Lung (tissue), 12 donors: ENCODE data around the gene AGXT2. TPM values are rescaled to one million over a fixed set of nuclear protein-coding genes. Genes with fewer than 3 reads are reported as not detected.

Experiments used
- ATAC-seq: fragments of 200-7000 bp; cut with Tn5 transposase; one replicate; pipeline ENCODE4 v1.9.1; 2020; ENCODE audit warnings: moderate number of reproducible peaks; ENCODE audit not compliant: insufficient read depth, low FRiP score
- DNase-seq, 3 donors: peaks; one replicate each; pipeline ENCODE4 v3.0.0-alpha.2; 2013 to 2017
- H3K27ac ChIP-seq, 2 donors: one replicate each; pipeline ENCODE4 v1.5.1; 2013; ENCODE audit warnings: mild to moderate bottlenecking in 2 of 2, moderate library complexity in 2 of 2, control low read depth in 1 of 2, inconsistent platforms in 1 of 2, low read depth in 1 of 2, low read length in 1 of 2
- H3K27me3 ChIP-seq, 3 donors: one replicate each; pipeline ENCODE4 v1.5.1; 2013; ENCODE audit warnings: low read length in 2 of 3; ENCODE audit not compliant: control insufficient read depth in 3 of 3, insufficient read depth in 3 of 3
- H3K36me3 ChIP-seq, 4 donors: one replicate each; pipeline ENCODE4 v1.5.1; 2013; ENCODE audit warnings: low read length in 4 of 4, mild to moderate bottlenecking in 1 of 4, moderate library complexity in 1 of 4; ENCODE audit not compliant: control insufficient read depth in 4 of 4, insufficient read depth in 4 of 4
- H3K4me1 ChIP-seq, 5 donors: one replicate each; pipeline ENCODE4 v1.5.1; 2013; ENCODE audit warnings: low read length in 5 of 5, mild to moderate bottlenecking in 2 of 5, moderate library complexity in 1 of 5; ENCODE audit not compliant: control insufficient read depth in 5 of 5, insufficient read depth in 5 of 5
- H3K4me3 ChIP-seq: one replicate; pipeline ENCODE4 v1.5.1; 2013; ENCODE audit warnings: mild to moderate bottlenecking, control low read depth, moderate library complexity
- H3K9ac ChIP-seq, 2 donors: one replicate each; pipeline ENCODE4 v1.5.1; 2013; ENCODE audit warnings: low read length in 2 of 2, control low read depth in 1 of 2; ENCODE audit not compliant: insufficient read depth in 1 of 2
- H3K9me3 ChIP-seq, 4 donors: one replicate each; pipeline ENCODE4 v1.5.1; 2013; ENCODE audit warnings: low read length in 3 of 4, mild to moderate bottlenecking in 1 of 4, moderate library complexity in 1 of 4; ENCODE audit not compliant: control insufficient read depth in 4 of 4, insufficient read depth in 3 of 4
- CTCF ChIP-seq: IDR thresholded peaks from 2 replicates; pipeline ENCODE4 v1.5.1; 2012; ENCODE audit warnings: mild to moderate bottlenecking; ENCODE audit errors: control extremely low read depth, extremely low read depth
- WGBS, 2 donors: extraction: QIAGEN DNeasy Blood & Tissue Kit; methylation state at CpG; one replicate each; pipeline ENCODE4 v1.1.7; 2013; 5-methylcytosine and 5-hydroxymethylcytosine counted together
- polyA plus RNA-seq, 2 donors: library from polyadenylated mRNA; stranded (reverse); fragments of 200-250 nt; gene quantifications; one replicate each; pipeline ENCODE4 v1.2.1, GENCODE V29; 2013
- total RNA-seq, 2 donors: library from RNA; depleted of rRNA in 1 of 2; stranded (reverse); fragments of >200 nt in 1 of 2; gene quantifications; one replicate each; pipeline ENCODE4 v1.2.1, GENCODE V29; 2014 to 2021
- donor health status: control.
- donor health status: control.
- donor health status: Bipolar disorder and iron deficiency.
- donor health status: healthy.
- donor health status: DM: yes; HTN: yes; CAD: no.

The AGXT2 gene
- total and polyA plus RNA-seq, 4 donors, result not detected

- 67 to 83% methylated on average over 5 of the region's 5 CpGs for WGBS, 2 donors
- H3K4me1 ChIP-seq, result peaks cover 0 to 14% (median 1%) of the 10 kb centered on the region in 5 donors
Measured at GRCh38 chr5:35026941-35027340, 20.8 kb downstream of the AGXT2 start.

GRCh38 chr5:35026280-35026840, 21.4 kb downstream of the AGXT2 start:
- TF ChIP-seq CTCF, result no peak
- H3K9me3 ChIP-seq, result no peaks in the 10 kb centered on the region
- no peak overlapping the region for H3K27ac ChIP-seq
- H3K9ac ChIP-seq, result no peak overlapping the region
- peaks cover 0 to 14% (median 1%) of the 10 kb centered on the region in 5 donors for H3K4me1 ChIP-seq
- H3K4me3 ChIP-seq, result no peak overlapping the region
- H3K36me3 ChIP-seq, result no peaks in the 10 kb centered on the region
- 56 to 80% methylated on average over 5 of the region's 5 CpGs for WGBS, 2 donors
- no peaks in the 10 kb centered on the region for H3K27me3 ChIP-seq
- DNase-seq (peak in 2 of 3 donors; percentile 46 to 61), ATAC-seq (no peak)

More at GRCh38 chr5:35026941-35027340, 20.8 kb downstream of the AGXT2 start:
- no peak overlapping the region for H3K4me3 ChIP-seq
- ATAC-seq, result no peak
- no peaks in the 10 kb centered on the region for H3K27me3 ChIP-seq
- no peaks in the 10 kb centered on the region for H3K36me3 ChIP-seq
- peak in 1 of 3 donors; percentile 26 for DNase-seq
- no peak for TF ChIP-seq CTCF
- H3K9ac ChIP-seq, result no peak overlapping the region
- H3K9me3 ChIP-seq, result no peaks in the 10 kb centered on the region
- no peak overlapping the region for H3K27ac ChIP-seq

- Histone ChIP-seq H3K9ac (no peak overlapping the region), H3K27ac (no peak overlapping the region), H3K4me1 (peaks cover 0 to 14% (median 1%) of the 10 kb centered on the region in 5 donors), H3K4me3 (no peak overlapping the region), H3K27me3 (no peaks in the 10 kb centered on the region), H3K36me3 (no peaks in the 10 kb centered on the region), H3K9me3 (no peaks in the 10 kb centered on the region)
- 90 to 93% methylated on average over 10 of the region's 10 CpGs for WGBS, 2 donors
- no peak for ATAC-seq
- TF ChIP-seq CTCF, result no peak
- DNase-seq, result no peak
Measured at GRCh38 chr5:35024911-35025510, 22.7 kb downstream of the AGXT2 start.
